Prostate gland (tissue), 2 donors: ENCODE data around the gene MICAL3.

Experiments used
- CTCF ChIP-seq, 4 experiments: fragments of 200-600 bp in 2 of 4; fragments of 450-650 bp in 2 of 4; sonication (generic) in 2 of 4; IDR thresholded peaks; 1 replicate in 3 of 4; 2 replicates in 1 of 4; pipeline ENCODE4 v1.5.1; 2016 to 2019; ENCODE audit warnings: antibody characterized with exemption in 4 of 4, mild to moderate bottlenecking in 2 of 4, moderate library complexity in 2 of 4
- POLR2A ChIP-seq: fragments of 450-650 bp; IDR thresholded peaks from one replicate; pipeline ENCODE4 v1.6.1; 2016; ENCODE audit warnings: antibody characterized with exemption, mild to moderate bottlenecking
- POLR2AphosphoS5 ChIP-seq: sonication (generic); formaldehyde crosslinking; IDR thresholded peaks from one replicate; pipeline ENCODE4 v1.6.1; 2017; ENCODE audit warnings: antibody characterized with exemption

DNA sequence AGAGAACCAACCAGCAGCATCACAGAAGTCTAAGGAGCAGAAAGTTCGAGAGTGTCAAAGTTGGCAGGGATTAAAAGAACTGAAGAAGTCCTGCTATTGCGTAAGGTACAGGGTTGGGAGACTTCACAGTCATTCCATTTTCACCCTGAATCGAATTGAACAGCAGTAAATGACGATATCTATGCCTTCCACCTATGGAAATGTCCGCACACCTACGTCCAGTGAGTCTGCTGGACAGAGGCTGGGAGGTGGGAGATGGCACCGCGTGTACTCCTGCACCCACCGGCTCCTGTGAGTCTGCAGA lies 116.7 kb downstream of the MICAL3 start:
- no peak for TF ChIP-seq CTCF (IDR thresholded peaks at IDR 0.05)
- no peak for TF ChIP-seq POLR2A
- peak; percentile 21 for TF ChIP-seq POLR2AphosphoS5
